ES-I3 (cell line): Measurements from ENCODE around the gene APBA1.

Source experiments
- H3K36me3 ChIP-seq: 2 replicates; pipeline ENCODE4 v1.6.1; 2013; ENCODE audit warnings: mild to moderate bottlenecking, low read length, control low read depth, moderate library complexity; ENCODE audit not compliant: insufficient read depth
- H3K4me1 ChIP-seq: 2 replicates; pipeline ENCODE4 v1.6.1; 2013; ENCODE audit warnings: mild to moderate bottlenecking, control low read depth, low read length; ENCODE audit not compliant: insufficient read depth
- H3K9ac ChIP-seq: 2 replicates; pipeline ENCODE4 v1.6.1; 2013; ENCODE audit warnings: low read depth, mild to moderate bottlenecking, low read length, moderate library complexity
- H3K9me3 ChIP-seq: 2 replicates; pipeline ENCODE4 v1.6.1; 2013; ENCODE audit warnings: mild to moderate bottlenecking, low read length, moderate library complexity; ENCODE audit not compliant: control insufficient read depth, insufficient read depth

The APBA1 gene

GRCh38 chr9:69468380-69468779 is 203.8 kb downstream of the APBA1 start:
- H3K4me1 ChIP-seq = peaks cover 2% of the 10 kb centered on the region; the same call in 1 of the 2 replicates
- no peaks in the 10 kb centered on the region for H3K9me3 ChIP-seq
- no peaks in the 10 kb centered on the region for H3K36me3 ChIP-seq
- H3K9ac ChIP-seq = no peak overlapping the region

GRCh38 chr9:69466151-69466550 is 206.0 kb downstream of the APBA1 start:
- H3K4me1 ChIP-seq = peaks cover 6% of the 10 kb centered on the region; the same call in 1 of the 2 replicates
- no peak overlapping the region for H3K9ac ChIP-seq
- no peaks in the 10 kb centered on the region for H3K9me3 ChIP-seq
- H3K36me3 ChIP-seq = no peaks in the 10 kb centered on the region

GRCh38 chr9:69465473-69465872 is 206.7 kb downstream of the APBA1 start:
- Histone ChIP-seq H3K4me1 (peaks cover 6% of the 10 kb centered on the region; the same call in 1 of the 2 replicates), H3K36me3 (no peaks in the 10 kb centered on the region), H3K9ac (no peak overlapping the region), H3K9me3 (no peaks in the 10 kb centered on the region)

- no peaks in the 10 kb centered on the region for H3K9me3 ChIP-seq
- no peaks in the 10 kb centered on the region for H3K36me3 ChIP-seq
- no peak overlapping the region for H3K9ac ChIP-seq
- H3K4me1 ChIP-seq = peaks cover 6% of the 10 kb centered on the region; the same call in 1 of the 2 replicates
Measured at GRCh38 chr9:69463497-69464068, 208.6 kb downstream of the APBA1 start.

GRCh38 chr9:69462394-69462793 is 209.8 kb downstream of the APBA1 start:
- Histone ChIP-seq H3K9me3 (no peaks in the 10 kb centered on the region), H3K36me3 (no peaks in the 10 kb centered on the region), H3K4me1 (peaks cover 6% of the 10 kb centered on the region; the same call in 1 of the 2 replicates), H3K9ac (no peak overlapping the region)

GRCh38 chr9:69461103-69461887 is 210.9 kb downstream of the APBA1 start:
- Histone ChIP-seq H3K9me3 (no peaks in the 10 kb centered on the region), H3K36me3 (no peaks in the 10 kb centered on the region), H3K4me1 (peaks cover 6% of the 10 kb centered on the region; the same call in 1 of the 2 replicates), H3K9ac (no peak overlapping the region)

- peaks cover 6% of the 10 kb centered on the region; the same call in 1 of the 2 replicates for H3K4me1 ChIP-seq
- no peaks in the 10 kb centered on the region for H3K36me3 ChIP-seq
Measured at GRCh38 chr9:69460012-69460411, 212.2 kb downstream of the APBA1 start.

GRCh38 chr9:69458176-69458575 is 214.0 kb downstream of the APBA1 start:
- H3K36me3 ChIP-seq = no peaks in the 10 kb centered on the region
- no peak overlapping the region for H3K9ac ChIP-seq
- no peaks in the 10 kb centered on the region for H3K9me3 ChIP-seq
- H3K4me1 ChIP-seq = peaks cover 2% of the 10 kb centered on the region; the same call in 1 of the 2 replicates

More at GRCh38 chr9:69460012-69460411, 212.2 kb downstream of the APBA1 start:
- H3K9ac ChIP-seq = no peak overlapping the region
- H3K9me3 ChIP-seq = no peaks in the 10 kb centered on the region

- H3K36me3 ChIP-seq = no peaks in the 10 kb centered on the region
- H3K9me3 ChIP-seq = peaks cover 2% of the 10 kb centered on the region; the same call in 1 of the 2 replicates
- no peaks in the 10 kb centered on the region for H3K4me1 ChIP-seq
- H3K9ac ChIP-seq = no peak overlapping the region
Measured at GRCh38 chr9:69456201-69456600, 216.0 kb downstream of the APBA1 start.

- Histone ChIP-seq H3K4me1 (no peaks in the 10 kb centered on the region), H3K36me3 (no peaks in the 10 kb centered on the region), H3K9ac (no peak overlapping the region), H3K9me3 (peaks cover 2% of the 10 kb centered on the region; the same call in 1 of the 2 replicates)
Measured at GRCh38 chr9:69455311-69455710, 216.9 kb downstream of the APBA1 start.

- Histone ChIP-seq H3K9ac (no peak overlapping the region), H3K9me3 (peaks cover 2% of the 10 kb centered on the region; the same call in 1 of the 2 replicates), H3K4me1 (no peaks in the 10 kb centered on the region), H3K36me3 (no peaks in the 10 kb centered on the region)
Measured at GRCh38 chr9:69454321-69454720, 217.8 kb downstream of the APBA1 start.

GRCh38 chr9:69453746-69454145 is 218.4 kb downstream of the APBA1 start:
- H3K9me3 ChIP-seq = peaks cover 2% of the 10 kb centered on the region; the same call in 1 of the 2 replicates
- H3K9ac ChIP-seq = no peak overlapping the region
- no peaks in the 10 kb centered on the region for H3K4me1 ChIP-seq
- no peaks in the 10 kb centered on the region for H3K36me3 ChIP-seq

- Histone ChIP-seq H3K4me1 (no peaks in the 10 kb centered on the region), H3K9ac (no peak overlapping the region), H3K9me3 (peaks cover 2% of the 10 kb centered on the region; the same call in 1 of the 2 replicates), H3K36me3 (no peaks in the 10 kb centered on the region)
Measured at GRCh38 chr9:69452110-69452782, 219.9 kb downstream of the APBA1 start.

- Histone ChIP-seq H3K4me1 (no peaks in the 10 kb centered on the region), H3K36me3 (no peaks in the 10 kb centered on the region), H3K9me3 (no peaks in the 10 kb centered on the region), H3K9ac (no peak overlapping the region)
Measured at GRCh38 chr9:69446496-69446895, 225.7 kb downstream of the APBA1 start.
